GM12878 (cell line): Measurements from ENCODE around the gene XPOT.

Experiments
- CEBPB ChIP-seq, 2 experiments: fragments of 150-350 bp in 1 of 2; IDR thresholded peaks; 2 replicates each; pipeline ENCODE4 v1.6.1; 2012 to 2014; ENCODE audit warnings: low read depth in 2 of 2, low read length in 2 of 2, borderline replicate concordance in 1 of 2, inconsistent platforms in 1 of 2
- EZH2 ChIP-seq: IDR thresholded peaks from 2 replicates; pipeline ENCODE4 v1.6.1; 2012; ENCODE audit warnings: low read depth, mild to moderate bottlenecking, control low read depth, inconsistent platforms, low read length, borderline replicate concordance; ENCODE audit not compliant: control insufficient read depth
- FOS ChIP-seq: IDR thresholded peaks from 3 replicates; pipeline ENCODE4 v1.6.1; 2011; ENCODE audit warnings: borderline replicate concordance; ENCODE audit not compliant: insufficient read length; ENCODE audit errors: extremely low read depth
- HCFC1 ChIP-seq: fragments of 150-350 bp; IDR thresholded peaks from 2 replicates; pipeline ENCODE4 v1.6.1; 2014; ENCODE audit warnings: low read length
- HDAC2 ChIP-seq: fragments of 200-600 bp; sonication (generic); IDR thresholded peaks from 2 replicates; pipeline ENCODE4 v1.6.1; 2017
- HDAC6 ChIP-seq: fragments of 200-600 bp; sonication (generic); IDR thresholded peaks from one replicate; pipeline ENCODE4 v1.8.0; 2017; ENCODE audit warnings: antibody characterized with exemption; ENCODE audit not compliant: unreplicated experiment
- POLR2AphosphoS5 ChIP-seq: IDR thresholded peaks from 2 replicates; pipeline ENCODE4 v1.6.1; 2011; ENCODE audit warnings: mild to moderate bottlenecking, low read length, inconsistent platforms
- RAD21 ChIP-seq: IDR thresholded peaks from 2 replicates; pipeline ENCODE4 v1.6.1; 2011; ENCODE audit warnings: mild to moderate bottlenecking, low read depth, low read length, moderate library complexity; ENCODE audit not compliant: insufficient read depth
- RELA ChIP-seq: fragments of 450-650 bp; IDR thresholded peaks from 2 replicates; pipeline ENCODE4 v1.8.0; 2014; ENCODE audit warnings: borderline replicate concordance; ENCODE audit not compliant: partially characterized antibody
- RFX5 ChIP-seq: IDR thresholded peaks from 2 replicates; pipeline ENCODE4 v1.6.1; 2011; ENCODE audit warnings: low read depth, low read length, improper control_type of control experiment
- TF ChIP-seq, protein P1 (sequence below): IDR thresholded peaks from 2 replicates; pipeline ENCODE4 v1.6.1; 2012; ENCODE audit warnings: low read depth, low read length, improper control_type of control experiment
- TF ChIP-seq, protein P2 (sequence below), 3 experiments: IDR thresholded peaks in 2 of 3; conservative IDR thresholded peaks in 1 of 3; 2 replicates each; pipeline ENCODE4 v1.5.1; 2011; ENCODE audit warnings: low read depth in 3 of 3, low read length in 3 of 3, mild to moderate bottlenecking in 3 of 3, control low read depth in 2 of 3, moderate library complexity in 2 of 3, inconsistent platforms in 1 of 3, mixed read lengths in 1 of 3; ENCODE audit not compliant: control insufficient read depth in 2 of 3, insufficient read depth in 1 of 3; ENCODE audit errors: extremely low read depth in 1 of 3
- TF ChIP-seq, protein P3 (sequence below): fragments of 150-350 bp; IDR thresholded peaks from 2 replicates; pipeline ENCODE4 v1.6.1; 2016; ENCODE audit warnings: low read depth, low read length
- TF ChIP-seq, protein P4 (sequence below): IDR thresholded peaks from 2 replicates; pipeline ENCODE4 v1.6.1; 2011; ENCODE audit warnings: borderline replicate concordance, low read depth, mild to moderate bottlenecking, moderate library complexity, mixed read lengths, low read length; ENCODE audit not compliant: insufficient read depth; ENCODE audit errors: extremely low read length

GRCh38 chr12:64446295-64446694 is 42.1 kb downstream of the XPOT start:
- TF ChIP-seq, protein P1, sequence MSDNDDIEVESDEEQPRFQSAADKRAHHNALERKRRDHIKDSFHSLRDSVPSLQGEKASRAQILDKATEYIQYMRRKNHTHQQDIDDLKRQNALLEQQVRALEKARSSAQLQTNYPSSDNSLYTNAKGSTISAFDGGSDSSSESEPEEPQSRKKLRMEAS = no peak
- TF ChIP-seq HCFC1 (no peak), POLR2AphosphoS5 (no peak), HDAC6 (no peak), RFX5 (no peak), EZH2 (no peak), RELA (no peak), HDAC2 (no peak), FOS (no peak), RAD21 (no peak), CEBPB (IDR thresholded peaks at IDR 0.05; ENCODE audit: borderline replicate concordance in 1 of 2, low read depth in 2 of 2, low read length in 2 of 2) (no peak)
- TF ChIP-seq, protein P2, sequence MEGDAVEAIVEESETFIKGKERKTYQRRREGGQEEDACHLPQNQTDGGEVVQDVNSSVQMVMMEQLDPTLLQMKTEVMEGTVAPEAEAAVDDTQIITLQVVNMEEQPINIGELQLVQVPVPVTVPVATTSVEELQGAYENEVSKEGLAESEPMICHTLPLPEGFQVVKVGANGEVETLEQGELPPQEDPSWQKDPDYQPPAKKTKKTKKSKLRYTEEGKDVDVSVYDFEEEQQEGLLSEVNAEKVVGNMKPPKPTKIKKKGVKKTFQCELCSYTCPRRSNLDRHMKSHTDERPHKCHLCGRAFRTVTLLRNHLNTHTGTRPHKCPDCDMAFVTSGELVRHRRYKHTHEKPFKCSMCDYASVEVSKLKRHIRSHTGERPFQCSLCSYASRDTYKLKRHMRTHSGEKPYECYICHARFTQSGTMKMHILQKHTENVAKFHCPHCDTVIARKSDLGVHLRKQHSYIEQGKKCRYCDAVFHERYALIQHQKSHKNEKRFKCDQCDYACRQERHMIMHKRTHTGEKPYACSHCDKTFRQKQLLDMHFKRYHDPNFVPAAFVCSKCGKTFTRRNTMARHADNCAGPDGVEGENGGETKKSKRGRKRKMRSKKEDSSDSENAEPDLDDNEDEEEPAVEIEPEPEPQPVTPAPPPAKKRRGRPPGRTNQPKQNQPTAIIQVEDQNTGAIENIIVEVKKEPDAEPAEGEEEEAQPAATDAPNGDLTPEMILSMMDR (IDR thresholded peaks at IDR 0.05 in 2 of 3, conservative IDR thresholded peaks at IDR 0.05 in 1 of 3; ENCODE audit: control insufficient read depth in 2 of 3, extremely low read depth in 1 of 3, insufficient read depth in 1 of 3, low read depth in 3 of 3, low read length in 3 of 3) = no peak
- TF ChIP-seq, protein P3, sequence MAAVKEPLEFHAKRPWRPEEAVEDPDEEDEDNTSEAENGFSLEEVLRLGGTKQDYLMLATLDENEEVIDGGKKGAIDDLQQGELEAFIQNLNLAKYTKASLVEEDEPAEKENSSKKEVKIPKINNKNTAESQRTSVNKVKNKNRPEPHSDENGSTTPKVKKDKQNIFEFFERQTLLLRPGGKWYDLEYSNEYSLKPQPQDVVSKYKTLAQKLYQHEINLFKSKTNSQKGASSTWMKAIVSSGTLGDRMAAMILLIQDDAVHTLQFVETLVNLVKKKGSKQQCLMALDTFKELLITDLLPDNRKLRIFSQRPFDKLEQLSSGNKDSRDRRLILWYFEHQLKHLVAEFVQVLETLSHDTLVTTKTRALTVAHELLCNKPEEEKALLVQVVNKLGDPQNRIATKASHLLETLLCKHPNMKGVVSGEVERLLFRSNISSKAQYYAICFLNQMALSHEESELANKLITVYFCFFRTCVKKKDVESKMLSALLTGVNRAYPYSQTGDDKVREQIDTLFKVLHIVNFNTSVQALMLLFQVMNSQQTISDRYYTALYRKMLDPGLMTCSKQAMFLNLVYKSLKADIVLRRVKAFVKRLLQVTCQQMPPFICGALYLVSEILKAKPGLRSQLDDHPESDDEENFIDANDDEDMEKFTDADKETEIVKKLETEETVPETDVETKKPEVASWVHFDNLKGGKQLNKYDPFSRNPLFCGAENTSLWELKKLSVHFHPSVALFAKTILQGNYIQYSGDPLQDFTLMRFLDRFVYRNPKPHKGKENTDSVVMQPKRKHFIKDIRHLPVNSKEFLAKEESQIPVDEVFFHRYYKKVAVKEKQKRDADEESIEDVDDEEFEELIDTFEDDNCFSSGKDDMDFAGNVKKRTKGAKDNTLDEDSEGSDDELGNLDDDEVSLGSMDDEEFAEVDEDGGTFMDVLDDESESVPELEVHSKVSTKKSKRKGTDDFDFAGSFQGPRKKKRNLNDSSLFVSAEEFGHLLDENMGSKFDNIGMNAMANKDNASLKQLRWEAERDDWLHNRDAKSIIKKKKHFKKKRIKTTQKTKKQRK = no peak
- TF ChIP-seq, protein P4, sequence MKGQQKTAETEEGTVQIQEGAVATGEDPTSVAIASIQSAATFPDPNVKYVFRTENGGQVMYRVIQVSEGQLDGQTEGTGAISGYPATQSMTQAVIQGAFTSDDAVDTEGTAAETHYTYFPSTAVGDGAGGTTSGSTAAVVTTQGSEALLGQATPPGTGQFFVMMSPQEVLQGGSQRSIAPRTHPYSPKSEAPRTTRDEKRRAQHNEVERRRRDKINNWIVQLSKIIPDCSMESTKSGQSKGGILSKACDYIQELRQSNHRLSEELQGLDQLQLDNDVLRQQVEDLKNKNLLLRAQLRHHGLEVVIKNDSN = no peak
